ENCODE results near the gene PDE4D.
"Not testable (repeated sequence)": the region's sequence is repeated elsewhere in the genome, so short reads cannot be mapped to it uniquely, and the experiment has no call there.

Gene PDE4D

GRCh38 chr5:59003641-59004040, 889.9 kb downstream of the PDE4D start:
- peaks cover 5 to 38% of the 10 kb centered on the region in 2 donors for H3K4me1 ChIP-seq (ENCODE audit: control insufficient read depth in 1 of 2, insufficient read depth in 2 of 2, low read length in 2 of 2)
- H3K27ac ChIP-seq (ENCODE audit: low read length), result no peak overlapping the region
- H3K27me3 ChIP-seq (ENCODE audit: low read depth, low read length), result no peaks in the 10 kb centered on the region
- H3K9me3 ChIP-seq (ENCODE audit: control insufficient read depth in 1 of 2, low read length in 2 of 2), result no peaks in the 10 kb centered on the region
- H3K36me3 ChIP-seq (ENCODE audit: control insufficient read depth in 1 of 2, insufficient read depth in 2 of 2, low read length in 2 of 2), result no peaks in the 10 kb centered on the region
- no peak overlapping the region for H3K4me3 ChIP-seq (ENCODE audit: low read depth in 1 of 2, low read length in 2 of 2)

DNA sequence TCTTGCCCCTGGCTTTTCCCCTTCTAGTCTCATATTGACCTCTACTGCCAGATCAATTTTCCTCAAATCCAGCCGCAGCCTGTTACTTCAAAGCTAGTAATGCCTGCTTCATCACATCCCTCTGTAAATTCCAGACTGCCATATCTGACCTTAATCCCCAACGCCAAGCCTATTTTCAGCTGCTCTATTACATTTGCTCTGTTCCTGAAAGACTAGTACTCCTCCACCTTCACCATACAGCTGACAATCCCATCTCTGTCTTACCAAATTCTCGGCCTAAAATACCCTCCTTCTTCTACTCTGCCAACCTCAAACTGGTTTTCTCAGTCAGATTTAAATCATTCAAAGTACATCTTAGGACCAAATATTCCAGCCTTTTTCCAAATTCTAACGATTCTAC, 890.4 kb downstream of the PDE4D start:
- no peak overlapping the region for H3K27ac ChIP-seq (ENCODE audit: low read length)
- no peaks in the 10 kb centered on the region for H3K9me3 ChIP-seq (ENCODE audit: control insufficient read depth in 1 of 2, low read length in 2 of 2)
- H3K4me1 ChIP-seq (ENCODE audit: control insufficient read depth in 1 of 2, insufficient read depth in 2 of 2, low read length in 2 of 2), result peaks cover 5 to 39% of the 10 kb centered on the region in 2 donors
- H3K27me3 ChIP-seq (ENCODE audit: low read depth, low read length), result no peaks in the 10 kb centered on the region
- H3K36me3 ChIP-seq (ENCODE audit: control insufficient read depth in 1 of 2, insufficient read depth in 2 of 2, low read length in 2 of 2), result no peaks in the 10 kb centered on the region
- no peak overlapping the region for H3K4me3 ChIP-seq (ENCODE audit: low read depth in 1 of 2, low read length in 2 of 2)

DNA sequence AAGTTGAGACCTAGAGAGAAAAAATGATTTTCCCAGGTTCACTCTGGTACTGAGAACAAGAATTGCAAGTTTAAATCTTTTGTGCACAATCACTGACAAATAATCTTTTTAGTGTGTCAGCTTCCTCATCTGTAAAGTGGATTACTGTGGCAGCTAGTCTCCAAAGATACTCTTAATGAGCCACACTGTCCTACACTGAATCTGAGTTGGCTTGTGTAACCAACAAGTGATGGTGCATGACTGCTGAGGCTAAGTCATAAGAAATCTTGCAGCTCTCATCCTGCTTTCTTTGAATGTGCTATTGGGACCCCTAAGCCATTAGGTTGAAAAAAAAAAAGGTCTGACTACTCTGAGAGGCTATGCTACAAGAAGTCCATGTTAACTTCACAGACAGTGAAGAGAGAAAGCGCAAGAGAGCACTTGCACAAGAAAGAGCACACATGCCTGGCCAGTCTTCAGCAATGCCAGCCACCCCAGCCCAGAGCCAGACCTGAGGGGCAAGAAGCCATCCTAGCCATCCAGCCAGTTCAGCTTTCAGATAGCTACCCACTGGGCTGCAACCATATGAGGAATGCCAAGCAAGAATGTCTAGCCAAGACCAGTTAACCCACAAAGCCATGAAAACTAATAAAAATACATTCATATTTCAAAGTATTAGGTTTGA, 891.2 kb downstream of the PDE4D start:
- Histone ChIP-seq H3K4me3 (ENCODE audit: low read depth in 1 of 2, low read length in 2 of 2) (no peak overlapping the region), H3K27ac (ENCODE audit: low read length) (no peak overlapping the region), H3K9me3 (ENCODE audit: control insufficient read depth in 1 of 2, low read length in 2 of 2) (no peaks in the 10 kb centered on the region), H3K36me3 (ENCODE audit: control insufficient read depth in 1 of 2, insufficient read depth in 2 of 2, low read length in 2 of 2) (no peaks in the 10 kb centered on the region), H3K4me1 (ENCODE audit: control insufficient read depth in 1 of 2, insufficient read depth in 2 of 2, low read length in 2 of 2) (peaks cover 5 to 42% of the 10 kb centered on the region in 2 donors), H3K27me3 (ENCODE audit: low read depth, low read length) (no peaks in the 10 kb centered on the region)

DNA sequence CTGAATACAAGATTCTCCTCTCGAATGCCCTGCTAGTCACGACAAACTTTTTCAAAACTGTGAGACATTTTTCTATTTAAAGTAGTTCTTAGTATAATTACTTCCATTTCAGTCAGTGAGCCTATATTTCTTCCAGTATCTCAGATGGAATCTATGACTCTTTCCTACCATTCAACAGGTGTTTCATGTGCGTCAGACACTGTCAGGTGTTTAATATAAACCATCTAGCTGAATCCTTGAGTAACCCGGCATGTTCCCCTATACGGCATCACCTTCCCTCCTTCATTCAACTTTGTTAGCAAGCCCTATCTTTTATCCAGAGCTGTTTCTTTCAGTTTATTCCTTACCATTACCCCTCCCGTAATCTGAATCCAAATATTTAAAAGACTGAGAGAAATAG, 891.8 kb downstream of the PDE4D start:
- H3K36me3 ChIP-seq (ENCODE audit: control insufficient read depth in 1 of 2, insufficient read depth in 2 of 2, low read length in 2 of 2), result no peaks in the 10 kb centered on the region
- no peak overlapping the region for H3K4me3 ChIP-seq (ENCODE audit: low read depth in 1 of 2, low read length in 2 of 2)
- H3K27ac ChIP-seq (ENCODE audit: low read length), result no peak overlapping the region
- H3K27me3 ChIP-seq (ENCODE audit: low read depth, low read length), result no peaks in the 10 kb centered on the region
- peaks cover 5 to 38% of the 10 kb centered on the region in 2 donors for H3K4me1 ChIP-seq (ENCODE audit: control insufficient read depth in 1 of 2, insufficient read depth in 2 of 2, low read length in 2 of 2)
- H3K9me3 ChIP-seq (ENCODE audit: control insufficient read depth in 1 of 2, low read length in 2 of 2), result no peaks in the 10 kb centered on the region

DNA sequence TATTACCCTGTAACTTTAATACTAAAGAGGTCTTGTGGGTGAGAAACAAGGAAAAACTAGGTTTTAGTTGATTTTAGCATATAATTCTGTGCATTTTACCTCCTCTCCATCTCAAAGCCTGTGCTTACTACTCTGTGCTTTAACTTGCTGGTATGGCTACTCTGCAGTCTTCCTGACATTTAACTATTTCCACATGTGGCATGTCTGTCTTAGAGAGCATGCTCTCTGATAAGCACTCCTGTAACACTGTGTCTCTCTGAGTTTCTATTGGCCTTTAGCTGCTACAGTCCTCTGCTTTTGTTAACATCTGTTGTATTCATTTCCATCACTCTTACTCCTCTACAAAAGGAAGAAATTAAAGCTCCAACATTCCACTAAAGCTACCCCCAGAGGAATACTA, 892.4 kb downstream of the PDE4D start:
- peaks cover 5 to 36% of the 10 kb centered on the region in 2 donors for H3K4me1 ChIP-seq (ENCODE audit: control insufficient read depth in 1 of 2, insufficient read depth in 2 of 2, low read length in 2 of 2)
- H3K4me3 ChIP-seq (ENCODE audit: low read depth in 1 of 2, low read length in 2 of 2), result no peak overlapping the region
- H3K36me3 ChIP-seq (ENCODE audit: control insufficient read depth in 1 of 2, insufficient read depth in 2 of 2, low read length in 2 of 2), result no peaks in the 10 kb centered on the region
- no peaks in the 10 kb centered on the region for H3K27me3 ChIP-seq (ENCODE audit: low read depth, low read length)
- H3K9me3 ChIP-seq (ENCODE audit: control insufficient read depth in 1 of 2, low read length in 2 of 2), result no peaks in the 10 kb centered on the region
- H3K27ac ChIP-seq (ENCODE audit: low read length), result no peak overlapping the region

DNA sequence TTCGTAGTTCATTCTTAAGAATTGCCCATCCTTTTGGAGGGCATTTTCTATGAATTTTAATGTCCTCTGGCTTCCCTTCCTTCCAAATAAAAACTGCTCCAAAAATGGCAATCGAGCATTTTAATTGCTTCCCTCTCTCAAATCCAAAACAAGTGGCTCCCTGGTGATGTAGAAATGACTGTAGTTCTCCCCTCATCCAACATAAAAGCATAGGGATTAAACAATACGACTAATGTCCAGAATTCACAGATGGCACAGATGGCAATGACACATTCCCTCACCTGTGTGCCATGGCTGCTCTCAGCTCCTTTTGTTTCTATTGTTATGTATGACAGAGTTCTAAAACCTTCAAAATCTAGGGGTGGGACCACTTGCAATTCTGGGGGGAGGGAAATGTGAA, 893.3 kb downstream of the PDE4D start:
- H3K27ac ChIP-seq (ENCODE audit: low read length), result no peak overlapping the region
- no peaks in the 10 kb centered on the region for H3K9me3 ChIP-seq (ENCODE audit: control insufficient read depth in 1 of 2, low read length in 2 of 2)
- H3K4me1 ChIP-seq (ENCODE audit: control insufficient read depth in 1 of 2, insufficient read depth in 2 of 2, low read length in 2 of 2), result peaks cover 5 to 32% of the 10 kb centered on the region in 2 donors
- no peak overlapping the region for H3K4me3 ChIP-seq (ENCODE audit: low read depth in 1 of 2, low read length in 2 of 2)
- no peaks in the 10 kb centered on the region for H3K27me3 ChIP-seq (ENCODE audit: low read depth, low read length)
- H3K36me3 ChIP-seq (ENCODE audit: control insufficient read depth in 1 of 2, insufficient read depth in 2 of 2, low read length in 2 of 2), result no peaks in the 10 kb centered on the region

DNA sequence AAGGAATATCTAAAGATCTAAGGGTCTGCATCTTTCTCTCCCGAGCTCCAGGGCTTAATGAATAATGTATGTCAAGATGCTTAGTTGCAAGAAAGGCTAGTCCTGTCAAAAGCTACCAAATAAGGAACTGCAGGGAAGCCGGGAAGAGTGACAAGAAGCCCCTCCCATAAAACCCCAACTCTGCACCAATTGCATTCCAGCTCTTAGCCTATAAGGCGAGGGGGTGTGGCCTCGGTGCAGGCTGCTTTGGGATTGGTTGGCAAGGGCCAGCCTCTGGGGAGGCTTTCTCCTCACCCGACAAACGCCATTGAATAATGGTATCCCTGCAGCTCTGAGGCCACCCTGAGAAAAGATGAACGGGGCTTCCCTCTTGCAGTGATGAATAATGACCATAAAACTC, 893.7 kb downstream of the PDE4D start:
- Histone ChIP-seq H3K36me3 (ENCODE audit: control insufficient read depth in 1 of 2, insufficient read depth in 2 of 2, low read length in 2 of 2) (no peaks in the 10 kb centered on the region), H3K27ac (ENCODE audit: low read length) (no peak overlapping the region), H3K4me3 (ENCODE audit: low read depth in 1 of 2, low read length in 2 of 2) (no peak overlapping the region), H3K27me3 (ENCODE audit: low read depth, low read length) (no peaks in the 10 kb centered on the region), H3K4me1 (ENCODE audit: control insufficient read depth in 1 of 2, insufficient read depth in 2 of 2, low read length in 2 of 2) (peaks cover 5 to 29% of the 10 kb centered on the region in 2 donors), H3K9me3 (ENCODE audit: control insufficient read depth in 1 of 2, low read length in 2 of 2) (no peaks in the 10 kb centered on the region)

- H3K27me3 ChIP-seq (ENCODE audit: low read depth, low read length), result no peaks in the 10 kb centered on the region
- H3K36me3 ChIP-seq (ENCODE audit: control insufficient read depth in 1 of 2, insufficient read depth in 2 of 2, low read length in 2 of 2), result no peaks in the 10 kb centered on the region
- H3K9me3 ChIP-seq (ENCODE audit: control insufficient read depth in 1 of 2, low read length in 2 of 2), result no peaks in the 10 kb centered on the region
- H3K4me1 ChIP-seq (ENCODE audit: control insufficient read depth in 1 of 2, insufficient read depth in 2 of 2, low read length in 2 of 2), result peaks cover 5 to 29% of the 10 kb centered on the region in 2 donors
- no peak overlapping the region for H3K4me3 ChIP-seq (ENCODE audit: low read depth in 1 of 2, low read length in 2 of 2)
- H3K27ac ChIP-seq (ENCODE audit: low read length), result no peak overlapping the region
Measured at GRCh38 chr5:58998544-58998943, 895.0 kb downstream of the PDE4D start.

- not testable (repeated sequence) for H3K4me3 ChIP-seq (ENCODE audit: low read depth in 1 of 2, low read length in 2 of 2); H3K27ac ChIP-seq (ENCODE audit: low read length); H3K4me1 ChIP-seq (ENCODE audit: control insufficient read depth in 1 of 2, insufficient read depth in 2 of 2, low read length in 2 of 2); H3K9me3 ChIP-seq (ENCODE audit: control insufficient read depth in 1 of 2, low read length in 2 of 2); H3K36me3 ChIP-seq (ENCODE audit: control insufficient read depth in 1 of 2, insufficient read depth in 2 of 2, low read length in 2 of 2); H3K27me3 ChIP-seq (ENCODE audit: low read depth, low read length)
Measured at GRCh38 chr5:58995779-58996178, 897.7 kb downstream of the PDE4D start.

DNA sequence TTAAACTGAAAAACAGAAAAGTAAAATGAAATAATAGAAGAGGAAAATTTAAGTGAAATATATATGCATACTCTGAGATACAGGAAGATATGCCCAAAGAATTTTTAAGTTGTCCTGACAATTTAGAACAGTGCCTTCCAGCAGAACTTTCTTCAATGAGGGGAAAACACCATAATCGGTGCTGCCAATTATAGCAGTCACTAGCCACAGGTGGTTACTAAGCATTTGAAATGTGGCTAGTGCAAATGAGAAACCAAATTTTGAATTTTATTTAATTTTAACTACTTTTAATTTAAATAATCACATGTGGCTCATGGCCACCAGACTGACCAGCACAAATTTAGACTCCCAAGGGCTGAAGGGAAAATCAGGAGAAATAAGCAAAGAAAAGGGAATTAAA, 900.1 kb downstream of the PDE4D start:
- H3K4me1 ChIP-seq (ENCODE audit: control insufficient read depth in 1 of 2, insufficient read depth in 2 of 2, low read length in 2 of 2), result peaks cover 0 to 4% of the 10 kb centered on the region in 2 donors
- H3K36me3 ChIP-seq (ENCODE audit: control insufficient read depth in 1 of 2, insufficient read depth in 2 of 2, low read length in 2 of 2), result peaks cover 4 to 11% of the 10 kb centered on the region in 2 donors
- no peaks in the 10 kb centered on the region for H3K27me3 ChIP-seq (ENCODE audit: low read depth, low read length)
- no peak overlapping the region for H3K4me3 ChIP-seq (ENCODE audit: low read depth in 1 of 2, low read length in 2 of 2)
- H3K27ac ChIP-seq (ENCODE audit: low read length), result no peak overlapping the region
- H3K9me3 ChIP-seq (ENCODE audit: control insufficient read depth in 1 of 2, low read length in 2 of 2), result no peaks in the 10 kb centered on the region

- Histone ChIP-seq H3K4me1 (ENCODE audit: control insufficient read depth in 1 of 2, insufficient read depth in 2 of 2, low read length in 2 of 2) (peaks cover 0 to 6% of the 10 kb centered on the region in 2 donors), H3K36me3 (ENCODE audit: control insufficient read depth in 1 of 2, insufficient read depth in 2 of 2, low read length in 2 of 2) (peaks cover 9 to 11% of the 10 kb centered on the region in 2 donors), H3K9me3 (ENCODE audit: control insufficient read depth in 1 of 2, low read length in 2 of 2) (no peaks in the 10 kb centered on the region), H3K27me3 (ENCODE audit: low read depth, low read length) (no peaks in the 10 kb centered on the region), H3K27ac (ENCODE audit: low read length) (no peak overlapping the region), H3K4me3 (ENCODE audit: low read depth in 1 of 2, low read length in 2 of 2) (no peak overlapping the region)
Measured at GRCh38 chr5:58988938-58989337, 904.6 kb downstream of the PDE4D start.

GRCh38 chr5:58987193-58987592, 906.3 kb downstream of the PDE4D start:
- H3K4me1 ChIP-seq (ENCODE audit: control insufficient read depth in 1 of 2, insufficient read depth in 2 of 2, low read length in 2 of 2), result peaks cover 0 to 7% of the 10 kb centered on the region in 2 donors
- H3K9me3 ChIP-seq (ENCODE audit: control insufficient read depth in 1 of 2, low read length in 2 of 2), result no peaks in the 10 kb centered on the region
- H3K36me3 ChIP-seq (ENCODE audit: control insufficient read depth in 1 of 2, insufficient read depth in 2 of 2, low read length in 2 of 2), result peaks cover 13 to 23% of the 10 kb centered on the region in 2 donors
- no peak overlapping the region for H3K4me3 ChIP-seq (ENCODE audit: low read depth in 1 of 2, low read length in 2 of 2)
- no peaks in the 10 kb centered on the region for H3K27me3 ChIP-seq (ENCODE audit: low read depth, low read length)
- H3K27ac ChIP-seq (ENCODE audit: low read length), result no peak overlapping the region
